ENCODE data around the gene BTG1.

BTG1 gene

GRCh38 chr12:92130999-92131398 is 14.6 kb downstream of the BTG1 start:
- DNase-seq = no peak

- no peak for DNase-seq
Observed at GRCh38 chr12:92129609-92130008, 16.0 kb downstream of the BTG1 start.

- no peak for DNase-seq
Observed at GRCh38 chr12:92128612-92129011, 17.0 kb downstream of the BTG1 start.

GRCh38 chr12:92124689-92125029 is 21.0 kb downstream of the BTG1 start:
- no peak for DNase-seq

- DNase-seq = no peak
Observed at GRCh38 chr12:92123780-92124688, 21.6 kb downstream of the BTG1 start.

- no peak for DNase-seq
Observed at GRCh38 chr12:92122941-92123779, 22.5 kb downstream of the BTG1 start.

- DNase-seq = no peak
Observed at GRCh38 chr12:92121826-92122225, 23.8 kb downstream of the BTG1 start.

GRCh38 chr12:92118826-92119536 is 26.7 kb downstream of the BTG1 start:
- no peak for DNase-seq

- no peak for DNase-seq
Observed at GRCh38 chr12:92114834-92115233, 30.8 kb downstream of the BTG1 start.

- DNase-seq = no peak
Observed at GRCh38 chr12:92111256-92111655, 34.4 kb downstream of the BTG1 start.

GRCh38 chr12:92110083-92110640 is 35.5 kb downstream of the BTG1 start:
- DNase-seq = no peak

GRCh38 chr12:92109613-92110012 is 36.0 kb downstream of the BTG1 start:
- DNase-seq = no peak

GRCh38 chr12:92108651-92109050 is 37.0 kb downstream of the BTG1 start:
- no peak for DNase-seq

GRCh38 chr12:92107621-92108131 is 38.0 kb downstream of the BTG1 start:
- DNase-seq = no peak

GRCh38 chr12:92107094-92107493 is 38.6 kb downstream of the BTG1 start:
- DNase-seq = no peak

- DNase-seq = no peak
Observed at GRCh38 chr12:92105676-92106075, 40.0 kb downstream of the BTG1 start.

GRCh38 chr12:92105110-92105509 is 40.5 kb downstream of the BTG1 start:
- DNase-seq = no peak

GRCh38 chr12:92102606-92103005 is 43.0 kb downstream of the BTG1 start:
- no peak for DNase-seq

GRCh38 chr12:92098594-92099380 is 46.9 kb downstream of the BTG1 start:
- no peak for DNase-seq

GRCh38 chr12:92096346-92097136 is 49.1 kb downstream of the BTG1 start:
- no peak for DNase-seq

- no peak for DNase-seq
Observed at GRCh38 chr12:92094751-92095161, 50.9 kb downstream of the BTG1 start.

Measured in activated CD4-positive, alpha-beta T cell treated with anti-CD3 and anti-CD28 coated beads for 4 hours (primary cell).